BJ (cell line): Measurements from ENCODE around the gene NOS1AP. TPM values are rescaled to one million over a fixed set of nuclear protein-coding genes. Genes with fewer than 3 reads are reported as not detected.

ENCODE experiments used
- CTCF ChIA-PET: fragments of 350-600 bp; formaldehyde crosslinking; extraction: SDS; loops from one replicate; lab custom pipeline; 2021; ENCODE audit warnings: antibody characterized with exemption, inconsistent platforms; lab: Yijun Ruan, JAX
- POLR2A ChIA-PET: fragments of 300-600 bp; sonication (Branson Sonifier 250); formaldehyde crosslinking; extraction: SDS; loops from one replicate; lab custom pipeline; 2021; ENCODE audit warnings: antibody characterized with exemption; lab: Charles Lee
- DNase-seq: peaks from one replicate; pipeline ENCODE4 v3.0.0-alpha.2; 2011; ENCODE audit warnings: low read depth
- H3K27me3 ChIP-seq: 2 replicates; pipeline ENCODE4 v1.6.0; 2011; ENCODE audit warnings: low read length; ENCODE audit not compliant: control insufficient read depth, insufficient read depth
- H3K36me3 ChIP-seq: 2 replicates; pipeline ENCODE4 v1.5.1; 2011; ENCODE audit warnings: low read length; ENCODE audit not compliant: control insufficient read depth, insufficient read depth
- H3K4me3 ChIP-seq: 2 replicates; pipeline ENCODE4 v1.5.1; 2011; ENCODE audit warnings: low read depth, mild to moderate bottlenecking, control low read depth, low read length
- polyA plus RNA-seq: library from polyadenylated mRNA; depleted of rRNA; stranded (reverse); fragments of >200 nt; gene quantifications from 2 replicates; pipeline ENCODE4 v1.2.3, GENCODE V29; 2011
- TF ChIP-seq, protein P1 (sequence below): IDR thresholded peaks from 2 replicates; pipeline ENCODE4 v1.5.1; 2011; ENCODE audit warnings: low read depth, mild to moderate bottlenecking, control low read depth, inconsistent platforms, low read length, moderate library complexity; ENCODE audit not compliant: insufficient read depth

The NOS1AP gene
- polyA plus RNA-seq, 1 experiment: 0.50 TPM

GRCh38 chr1:162220009-162220539, 150.6 kb downstream of the NOS1AP start:
- TF ChIP-seq, protein P1, sequence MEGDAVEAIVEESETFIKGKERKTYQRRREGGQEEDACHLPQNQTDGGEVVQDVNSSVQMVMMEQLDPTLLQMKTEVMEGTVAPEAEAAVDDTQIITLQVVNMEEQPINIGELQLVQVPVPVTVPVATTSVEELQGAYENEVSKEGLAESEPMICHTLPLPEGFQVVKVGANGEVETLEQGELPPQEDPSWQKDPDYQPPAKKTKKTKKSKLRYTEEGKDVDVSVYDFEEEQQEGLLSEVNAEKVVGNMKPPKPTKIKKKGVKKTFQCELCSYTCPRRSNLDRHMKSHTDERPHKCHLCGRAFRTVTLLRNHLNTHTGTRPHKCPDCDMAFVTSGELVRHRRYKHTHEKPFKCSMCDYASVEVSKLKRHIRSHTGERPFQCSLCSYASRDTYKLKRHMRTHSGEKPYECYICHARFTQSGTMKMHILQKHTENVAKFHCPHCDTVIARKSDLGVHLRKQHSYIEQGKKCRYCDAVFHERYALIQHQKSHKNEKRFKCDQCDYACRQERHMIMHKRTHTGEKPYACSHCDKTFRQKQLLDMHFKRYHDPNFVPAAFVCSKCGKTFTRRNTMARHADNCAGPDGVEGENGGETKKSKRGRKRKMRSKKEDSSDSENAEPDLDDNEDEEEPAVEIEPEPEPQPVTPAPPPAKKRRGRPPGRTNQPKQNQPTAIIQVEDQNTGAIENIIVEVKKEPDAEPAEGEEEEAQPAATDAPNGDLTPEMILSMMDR: no peak
- ChIA-PET CTCF (interaction anchor here (0.7 kb wide), 1 partner anchor 164 kb away, joined by 3 read pairs; no protein-coding TSS in a partner anchor), POLR2A (no interaction called here)
- H3K27me3 ChIP-seq: no peaks in the 10 kb centered on the region
- H3K4me3 ChIP-seq: no peak overlapping the region
- DNase-seq: no peak
- no peaks in the 10 kb centered on the region for H3K36me3 ChIP-seq

DNA sequence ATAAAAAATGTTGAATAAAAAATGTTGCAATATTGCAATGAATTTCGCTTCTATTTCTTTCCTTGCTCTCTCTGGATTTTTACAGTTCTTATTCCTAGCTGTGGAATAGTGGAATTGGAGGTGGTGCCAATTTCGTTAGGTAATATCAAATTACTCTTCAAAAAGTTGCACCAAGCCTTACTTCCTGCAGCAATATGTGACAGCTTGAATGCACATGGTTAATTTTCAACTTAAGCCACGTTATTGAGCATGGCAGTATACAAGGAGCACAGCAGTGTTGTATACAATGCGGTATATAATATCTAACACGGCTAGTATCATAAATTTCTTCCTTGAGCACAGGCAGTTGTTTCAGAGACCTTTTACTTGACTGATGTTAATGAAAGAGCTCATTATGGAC, 152.5 kb downstream of the NOS1AP start:
- POLR2A ChIA-PET: no interaction called here
- TF ChIP-seq, protein P1: no peak
- Histone ChIP-seq H3K27me3 (no peaks in the 10 kb centered on the region), H3K4me3 (no peak overlapping the region), H3K36me3 (no peaks in the 10 kb centered on the region)
- DNase-seq: no peak
- CTCF ChIA-PET: interaction anchor here (0.6 kb wide), 1 partner anchor 14 kb away, joined by 3 read pairs; no protein-coding TSS in a partner anchor

DNA sequence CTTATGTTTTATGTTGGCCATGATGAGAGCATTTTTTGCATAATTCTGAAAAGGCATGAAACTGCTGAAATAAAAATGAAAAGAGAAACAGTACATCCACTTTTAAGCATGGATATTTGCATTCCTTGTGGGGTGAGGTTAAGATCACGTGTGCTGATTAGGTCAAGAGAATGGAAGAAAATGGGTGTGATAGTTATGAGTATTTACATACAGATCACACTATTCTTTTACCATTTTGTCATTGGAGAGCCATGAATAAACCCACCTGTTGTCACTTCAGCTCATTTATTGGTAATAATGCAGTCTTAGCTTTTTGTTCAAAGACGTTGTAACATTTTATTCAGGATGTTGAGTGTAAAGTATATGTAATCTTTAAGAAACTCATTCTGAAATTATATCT, 153.2 kb downstream of the NOS1AP start:
- POLR2A ChIA-PET: no interaction called here
- no peak for DNase-seq
- CTCF ChIA-PET: interaction anchor here (0.8 to 1.0 kb wide), 2 partner anchors 8 to 166 kb away, joined by 3 read pairs; no protein-coding TSS in a partner anchor
- no peak overlapping the region for H3K4me3 ChIP-seq
- H3K27me3 ChIP-seq: 0 out of 2 replicates have a peak, but pooled peaks cover 2% of the 10 kb centered on the region
- TF ChIP-seq, protein P1: no peak
- no peaks in the 10 kb centered on the region for H3K36me3 ChIP-seq

DNA sequence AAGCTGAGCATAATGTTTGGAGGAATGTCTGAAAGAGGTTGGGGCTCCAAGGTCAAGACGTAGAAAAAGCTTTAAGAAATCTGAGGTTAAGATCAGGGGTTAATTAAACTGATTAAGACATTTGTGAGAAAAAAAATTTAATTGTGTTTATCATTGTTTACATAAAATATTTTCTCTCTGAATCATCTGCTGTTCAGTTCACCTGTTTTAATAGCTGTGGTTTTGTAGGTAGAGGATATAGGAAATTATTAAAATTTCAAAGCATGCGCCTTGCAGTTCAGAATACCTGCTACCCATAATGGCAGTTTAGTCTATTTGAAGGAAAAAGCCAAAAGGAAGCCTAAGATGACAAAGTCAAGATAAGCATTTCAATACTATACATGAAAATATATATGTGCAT, 154.0 kb downstream of the NOS1AP start:
- TF ChIP-seq, protein P1: no peak
- Histone ChIP-seq H3K27me3 (peaks cover 2% of the 10 kb centered on the region; the same call in 1 of the 2 replicates), H3K4me3 (no peak overlapping the region), H3K36me3 (no peaks in the 10 kb centered on the region)
- POLR2A ChIA-PET: no interaction called here
- DNase-seq: no peak
- CTCF ChIA-PET: interaction anchor here (0.5 to 1.0 kb wide), 3 partner anchors 8 to 166 kb away, joined by 3 read pairs; no protein-coding TSS in a partner anchor

DNA sequence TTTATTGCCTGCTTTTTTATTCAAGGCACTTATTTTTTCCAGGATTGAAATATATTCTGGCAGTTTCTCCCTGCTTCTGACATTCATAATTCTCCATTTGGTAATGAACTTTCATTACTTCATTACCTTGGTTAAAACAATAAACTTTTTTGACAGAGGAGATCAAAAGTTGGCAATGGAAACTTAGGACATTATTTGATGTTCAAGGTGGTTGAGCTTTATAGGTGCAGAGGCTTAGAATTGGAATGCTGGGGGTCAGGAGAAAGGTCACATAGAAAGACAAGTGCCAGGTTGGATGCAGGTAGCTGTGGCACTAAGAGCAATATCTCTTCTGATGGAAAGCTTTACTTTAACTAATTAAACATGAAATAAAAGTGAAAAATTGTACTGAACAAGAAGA, 154.8 kb downstream of the NOS1AP start:
- Histone ChIP-seq H3K36me3 (no peaks in the 10 kb centered on the region), H3K4me3 (no peak overlapping the region), H3K27me3 (peaks cover 2% of the 10 kb centered on the region)
- POLR2A ChIA-PET: no interaction called here
- CTCF ChIA-PET: interaction anchor here (0.8 kb wide), 2 partner anchors 12 to 167 kb away, joined by 3 to 4 read pairs; no protein-coding TSS in a partner anchor
- DNase-seq: no peak
- TF ChIP-seq, protein P1: no peak
